ENCODE data around the gene BLMH. TPM values are rescaled to one million over a fixed set of nuclear protein-coding genes. Genes with fewer than 3 reads are reported as not detected.
"Not testable (repeated sequence)": the region's sequence is repeated elsewhere in the genome, so short reads cannot be mapped to it uniquely, and the experiment has no call there.

BLMH gene

GRCh38 chr17:30203471-30203981 is 88.2 kb downstream of the BLMH start:
- Histone ChIP-seq H3K27me3 (ENCODE audit: insufficient read depth, low read length, poor library complexity) (no peaks in the 10 kb centered on the region), H3K36me3 (ENCODE audit: control insufficient read depth, insufficient read depth, low read length) (no peaks in the 10 kb centered on the region), H3K4me1 (ENCODE audit: control insufficient read depth, low read depth, low read length) (no peaks in the 10 kb centered on the region), H3K27ac (ENCODE audit: low read depth, low read length) (no peak overlapping the region), H2BK5ac (ENCODE audit: low read length) (no peak overlapping the region), H3K79me2 (ENCODE audit: control insufficient read depth, insufficient read depth, low read length) (no peaks in the 10 kb centered on the region), H3K18ac (ENCODE audit: low read length) (no peak overlapping the region), H3K56ac (ENCODE audit: low read length) (no peak overlapping the region), H2BK15ac (replicated peaks; ENCODE audit: low read depth) (no peak overlapping the region), H3K4ac (ENCODE audit: low read depth, low read length) (no peak overlapping the region), H3K79me1 (ENCODE audit: low read length) (no peaks in the 10 kb centered on the region), H3K9ac (ENCODE audit: low read length) (no peak overlapping the region), H2AK5ac (ENCODE audit: low read length) (no peak overlapping the region), H3K23ac (ENCODE audit: low read length) (no peak overlapping the region), H3K4me2 (ENCODE audit: low read length) (no peak overlapping the region), H2BK120ac (ENCODE audit: low read depth, low read length) (no peak overlapping the region), H4K8ac (ENCODE audit: low read depth, low read length) (no peak overlapping the region), H4K5ac (ENCODE audit: low read length) (no peak overlapping the region), H3K4me3 (ENCODE audit: low read length) (no peak overlapping the region)
- no CpG with 5 or more reads among the region's 6 CpGs for WGBS (ENCODE audit: extremely low coverage, insufficient coverage, low lambda C conversion rate)
- DNase-seq = peak; percentile 60

DNA sequence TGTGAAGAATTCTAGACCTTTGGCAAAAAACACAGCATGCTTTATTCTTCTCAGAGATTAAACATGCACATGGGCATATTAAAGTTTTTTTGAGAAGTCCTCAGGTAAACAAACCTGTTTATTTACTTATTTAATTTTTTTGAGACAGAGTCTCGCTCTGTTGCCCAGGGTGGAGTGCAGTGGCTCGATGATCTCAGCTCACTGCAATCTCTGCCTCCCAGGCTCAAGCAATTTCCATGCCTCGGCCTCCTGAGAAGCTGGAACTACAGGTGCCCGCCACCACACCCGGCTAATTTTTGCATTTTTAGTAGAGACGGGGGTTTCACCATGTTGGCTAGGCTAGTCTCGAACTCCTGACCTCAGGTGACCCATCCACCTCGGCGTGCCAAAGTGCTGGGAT is 91.1 kb downstream of the BLMH start:
- not testable (repeated sequence) for H3K4me1 ChIP-seq (ENCODE audit: control insufficient read depth, low read depth, low read length); H3K79me2 ChIP-seq (ENCODE audit: control insufficient read depth, insufficient read depth, low read length); H2BK120ac ChIP-seq (ENCODE audit: low read depth, low read length); H3K4me2 ChIP-seq (ENCODE audit: low read length); H4K8ac ChIP-seq (ENCODE audit: low read depth, low read length); H3K18ac ChIP-seq (ENCODE audit: low read length); H3K27me3 ChIP-seq (ENCODE audit: insufficient read depth, low read length, poor library complexity); DNase-seq; H3K4me3 ChIP-seq (ENCODE audit: low read length); H3K36me3 ChIP-seq (ENCODE audit: control insufficient read depth, insufficient read depth, low read length); H3K23ac ChIP-seq (ENCODE audit: low read length); H3K9ac ChIP-seq (ENCODE audit: low read length); H2AK5ac ChIP-seq (ENCODE audit: low read length); H2BK5ac ChIP-seq (ENCODE audit: low read length); H3K79me1 ChIP-seq (ENCODE audit: low read length); H3K27ac ChIP-seq (ENCODE audit: low read depth, low read length); H4K5ac ChIP-seq (ENCODE audit: low read length); H2BK15ac ChIP-seq (replicated peaks; ENCODE audit: low read depth); H3K56ac ChIP-seq (ENCODE audit: low read length); H3K4ac ChIP-seq (ENCODE audit: low read depth, low read length)
- WGBS (ENCODE audit: extremely low coverage, insufficient coverage, low lambda C conversion rate) = no CpG with 5 or more reads among the region's 9 CpGs

GRCh38 chr17:30200106-30200505 is 91.6 kb downstream of the BLMH start:
- Histone ChIP-seq H3K27ac (ENCODE audit: low read depth, low read length) (no peak overlapping the region), H3K27me3 (ENCODE audit: insufficient read depth, low read length, poor library complexity) (no peaks in the 10 kb centered on the region), H3K23ac (ENCODE audit: low read length) (no peak overlapping the region), H4K8ac (ENCODE audit: low read depth, low read length) (no peak overlapping the region), H4K5ac (ENCODE audit: low read length) (no peak overlapping the region), H3K4me2 (ENCODE audit: low read length) (no peak overlapping the region), H2BK15ac (replicated peaks; ENCODE audit: low read depth) (no peak overlapping the region), H2BK5ac (ENCODE audit: low read length) (no peak overlapping the region), H2AK5ac (ENCODE audit: low read length) (no peak overlapping the region), H3K4me1 (ENCODE audit: control insufficient read depth, low read depth, low read length) (no peaks in the 10 kb centered on the region), H3K79me1 (ENCODE audit: low read length) (no peaks in the 10 kb centered on the region), H3K79me2 (ENCODE audit: control insufficient read depth, insufficient read depth, low read length) (no peaks in the 10 kb centered on the region), H3K36me3 (ENCODE audit: control insufficient read depth, insufficient read depth, low read length) (no peaks in the 10 kb centered on the region), H3K4ac (ENCODE audit: low read depth, low read length) (no peak overlapping the region), H3K9ac (ENCODE audit: low read length) (no peak overlapping the region), H3K18ac (ENCODE audit: low read length) (no peak overlapping the region), H2BK120ac (ENCODE audit: low read depth, low read length) (no peak overlapping the region), H3K56ac (ENCODE audit: low read length) (no peak overlapping the region), H3K4me3 (ENCODE audit: low read length) (no peak overlapping the region)
- WGBS (ENCODE audit: extremely low coverage, insufficient coverage, low lambda C conversion rate) = no CpG with 5 or more reads among the region's 10 CpGs
- no peak for DNase-seq

DNA sequence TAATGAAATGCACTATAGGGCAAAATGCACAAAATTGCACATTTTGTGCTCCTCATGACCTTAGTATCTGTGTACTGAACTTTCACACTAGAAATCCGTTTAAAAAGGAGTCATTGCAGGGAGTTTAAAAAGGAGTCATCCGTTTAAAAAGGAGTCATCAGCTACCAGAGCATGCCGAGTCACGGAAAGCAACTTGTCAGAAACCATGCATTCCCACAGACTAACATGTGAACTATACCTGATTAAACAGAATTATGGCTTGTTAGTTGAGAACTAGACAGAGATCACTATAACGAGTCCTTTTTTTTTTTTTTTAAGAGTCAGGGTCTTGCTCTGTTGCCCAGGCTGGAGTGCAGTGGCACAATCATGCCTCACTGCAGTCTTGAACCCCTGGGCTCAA is 92.1 kb downstream of the BLMH start:
- DNase-seq = no peak
- Histone ChIP-seq H3K56ac (ENCODE audit: low read length) (no peak overlapping the region), H2BK5ac (ENCODE audit: low read length) (no peak overlapping the region), H2AK5ac (ENCODE audit: low read length) (no peak overlapping the region), H3K23ac (ENCODE audit: low read length) (no peak overlapping the region), H3K4ac (ENCODE audit: low read depth, low read length) (no peak overlapping the region), H3K4me1 (ENCODE audit: control insufficient read depth, low read depth, low read length) (no peaks in the 10 kb centered on the region), H2BK15ac (replicated peaks; ENCODE audit: low read depth) (no peak overlapping the region), H3K4me3 (ENCODE audit: low read length) (no peak overlapping the region), H4K8ac (ENCODE audit: low read depth, low read length) (no peak overlapping the region), H4K5ac (ENCODE audit: low read length) (no peak overlapping the region), H2BK120ac (ENCODE audit: low read depth, low read length) (no peak overlapping the region), H3K79me1 (ENCODE audit: low read length) (no peaks in the 10 kb centered on the region), H3K79me2 (ENCODE audit: control insufficient read depth, insufficient read depth, low read length) (no peaks in the 10 kb centered on the region), H3K36me3 (ENCODE audit: control insufficient read depth, insufficient read depth, low read length) (no peaks in the 10 kb centered on the region), H3K27me3 (ENCODE audit: insufficient read depth, low read length, poor library complexity) (no peaks in the 10 kb centered on the region), H3K27ac (ENCODE audit: low read depth, low read length) (no peak overlapping the region), H3K18ac (ENCODE audit: low read length) (no peak overlapping the region), H3K4me2 (ENCODE audit: low read length) (no peak overlapping the region), H3K9ac (ENCODE audit: low read length) (no peak overlapping the region)
- WGBS (ENCODE audit: extremely low coverage, insufficient coverage, low lambda C conversion rate) = no CpG with 5 or more reads among the region's 5 CpGs

Small RNAs within 50 kb of the gene (small RNA-seq; reads per million reads assigned to genes)
- gene RF00154 (ENCODE audit: insufficient read depth) = 116 reads per million, percentile 96 among the genes with 10 or more reads in this experiment
- not detected for gene RNU6-1267P (ENCODE audit: insufficient read depth)

All from mesendoderm (in vitro differentiated cells).